ENCODE results near the gene ETV1. TPM values are rescaled to one million over a fixed set of nuclear protein-coding genes. Genes with fewer than 3 reads are reported as not detected.

Gene ETV1
- total RNA-seq, 2 donors from 2014 or later = 6.1 to 9.2 TPM

GRCh38 chr7:13880789-13881188, 108.7 kb downstream of the ETV1 start:
- intact Hi-C loops (cut with DNase I) = no loop called here
- H3K4me1 ChIP-seq (replicated peaks) = no peaks in the 10 kb centered on the region
- no peak for DNase-seq (ENCODE audit: low spot score)
- no peaks in the 10 kb centered on the region for H3K9me3 ChIP-seq
- no peaks in the 10 kb centered on the region for H3K27me3 ChIP-seq (replicated peaks; ENCODE audit: insufficient read depth)
- no peak for TF ChIP-seq POLR2AphosphoS5 (IDR thresholded peaks at IDR 0.05)
- no peak for TF ChIP-seq POLR2A (IDR thresholded peaks at IDR 0.05)
- TF ChIP-seq, protein P1, sequence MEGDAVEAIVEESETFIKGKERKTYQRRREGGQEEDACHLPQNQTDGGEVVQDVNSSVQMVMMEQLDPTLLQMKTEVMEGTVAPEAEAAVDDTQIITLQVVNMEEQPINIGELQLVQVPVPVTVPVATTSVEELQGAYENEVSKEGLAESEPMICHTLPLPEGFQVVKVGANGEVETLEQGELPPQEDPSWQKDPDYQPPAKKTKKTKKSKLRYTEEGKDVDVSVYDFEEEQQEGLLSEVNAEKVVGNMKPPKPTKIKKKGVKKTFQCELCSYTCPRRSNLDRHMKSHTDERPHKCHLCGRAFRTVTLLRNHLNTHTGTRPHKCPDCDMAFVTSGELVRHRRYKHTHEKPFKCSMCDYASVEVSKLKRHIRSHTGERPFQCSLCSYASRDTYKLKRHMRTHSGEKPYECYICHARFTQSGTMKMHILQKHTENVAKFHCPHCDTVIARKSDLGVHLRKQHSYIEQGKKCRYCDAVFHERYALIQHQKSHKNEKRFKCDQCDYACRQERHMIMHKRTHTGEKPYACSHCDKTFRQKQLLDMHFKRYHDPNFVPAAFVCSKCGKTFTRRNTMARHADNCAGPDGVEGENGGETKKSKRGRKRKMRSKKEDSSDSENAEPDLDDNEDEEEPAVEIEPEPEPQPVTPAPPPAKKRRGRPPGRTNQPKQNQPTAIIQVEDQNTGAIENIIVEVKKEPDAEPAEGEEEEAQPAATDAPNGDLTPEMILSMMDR (IDR thresholded peaks at IDR 0.05) = no peak
- WGBS = 58% methylated on average over 2 of the region's 2 CpGs
- no peak overlapping the region for H3K4me3 ChIP-seq
- H3K27ac ChIP-seq = no peak overlapping the region
- no peaks in the 10 kb centered on the region for H3K36me3 ChIP-seq

DNA sequence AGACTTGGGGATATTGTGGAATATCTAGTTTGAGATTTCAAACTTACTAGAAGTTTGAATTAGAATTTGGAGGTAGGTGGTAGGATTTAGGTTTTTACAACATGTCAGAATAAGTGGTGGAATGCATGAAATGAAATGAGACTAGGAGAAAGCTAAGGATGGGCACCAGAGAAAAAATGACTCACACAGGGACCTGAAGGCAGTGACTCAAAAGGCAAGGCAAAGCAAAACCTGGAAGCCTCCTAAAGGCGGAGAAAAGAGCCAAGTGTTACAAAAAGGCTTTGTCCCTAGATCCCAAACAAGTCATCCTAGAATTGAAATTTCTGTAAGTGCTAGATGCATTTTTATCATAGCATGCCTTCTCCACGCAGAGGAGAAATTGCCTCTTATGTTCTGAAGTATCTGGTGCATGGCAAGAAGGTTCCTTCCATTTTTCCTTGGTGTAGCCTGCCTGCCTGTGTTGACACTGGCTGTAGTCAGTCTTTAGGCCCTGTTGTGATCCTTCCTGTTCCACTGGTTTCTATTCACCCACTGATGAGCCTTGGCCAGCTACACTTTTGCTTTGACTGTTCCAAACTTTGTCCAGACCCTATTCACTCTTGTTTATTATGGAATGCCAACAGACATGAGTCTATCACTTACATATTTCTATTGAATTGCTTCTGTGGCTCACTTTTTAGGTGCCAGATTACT, 109.3 kb downstream of the ETV1 start:
- Histone ChIP-seq H3K27me3 (replicated peaks; ENCODE audit: insufficient read depth) (no peaks in the 10 kb centered on the region), H3K27ac (peak overlapping the region in 1 of 2 donors; percentile 18), H3K4me3 (no peak overlapping the region), H3K4me1 (replicated peaks) (peaks cover 2% of the 10 kb centered on the region), H3K36me3 (no peaks in the 10 kb centered on the region), H3K9me3 (no peaks in the 10 kb centered on the region)
- intact Hi-C loops (cut with DNase I) = no loop called here
- DNase-seq (ENCODE audit: low spot score) = peak; percentile 46
- 90% methylated on average over 2 of the region's 2 CpGs for WGBS
- peak; percentile 49 for TF ChIP-seq POLR2AphosphoS5 (IDR thresholded peaks at IDR 0.05)
- no peak for TF ChIP-seq POLR2A (IDR thresholded peaks at IDR 0.05)
- TF ChIP-seq, protein P1 (IDR thresholded peaks at IDR 0.05) = no peak

- no peak overlapping the region for H3K4me3 ChIP-seq
- TF ChIP-seq POLR2AphosphoS5 (IDR thresholded peaks at IDR 0.05) (no peak), POLR2A (IDR thresholded peaks at IDR 0.05) (no peak)
- TF ChIP-seq, protein P1 (IDR thresholded peaks at IDR 0.05) = no peak
- intact Hi-C loops (cut with DNase I) = no loop called here
- H3K4me1 ChIP-seq (replicated peaks) = peaks cover 5% of the 10 kb centered on the region
- no peak for DNase-seq (ENCODE audit: low spot score)
- no peak overlapping the region for H3K27ac ChIP-seq
- H3K27me3 ChIP-seq (replicated peaks; ENCODE audit: insufficient read depth) = no peaks in the 10 kb centered on the region
- H3K36me3 ChIP-seq = no peaks in the 10 kb centered on the region
- H3K9me3 ChIP-seq = no peaks in the 10 kb centered on the region
Measured at GRCh38 chr7:13879143-13879542, 110.3 kb downstream of the ETV1 start.

GRCh38 chr7:13878154-13878553, 111.3 kb downstream of the ETV1 start:
- no peak for TF ChIP-seq POLR2A (IDR thresholded peaks at IDR 0.05)
- TF ChIP-seq, protein P1 (IDR thresholded peaks at IDR 0.05) = no peak
- no peak for TF ChIP-seq POLR2AphosphoS5 (IDR thresholded peaks at IDR 0.05)
- Histone ChIP-seq H3K27me3 (replicated peaks; ENCODE audit: insufficient read depth) (no peaks in the 10 kb centered on the region), H3K4me3 (no peak overlapping the region), H3K9me3 (no peaks in the 10 kb centered on the region), H3K27ac (no peak overlapping the region), H3K4me1 (replicated peaks) (peaks cover 5% of the 10 kb centered on the region), H3K36me3 (no peaks in the 10 kb centered on the region)
- intact Hi-C loops (cut with DNase I) = no loop called here
- no peak for DNase-seq (ENCODE audit: low spot score)

DNA sequence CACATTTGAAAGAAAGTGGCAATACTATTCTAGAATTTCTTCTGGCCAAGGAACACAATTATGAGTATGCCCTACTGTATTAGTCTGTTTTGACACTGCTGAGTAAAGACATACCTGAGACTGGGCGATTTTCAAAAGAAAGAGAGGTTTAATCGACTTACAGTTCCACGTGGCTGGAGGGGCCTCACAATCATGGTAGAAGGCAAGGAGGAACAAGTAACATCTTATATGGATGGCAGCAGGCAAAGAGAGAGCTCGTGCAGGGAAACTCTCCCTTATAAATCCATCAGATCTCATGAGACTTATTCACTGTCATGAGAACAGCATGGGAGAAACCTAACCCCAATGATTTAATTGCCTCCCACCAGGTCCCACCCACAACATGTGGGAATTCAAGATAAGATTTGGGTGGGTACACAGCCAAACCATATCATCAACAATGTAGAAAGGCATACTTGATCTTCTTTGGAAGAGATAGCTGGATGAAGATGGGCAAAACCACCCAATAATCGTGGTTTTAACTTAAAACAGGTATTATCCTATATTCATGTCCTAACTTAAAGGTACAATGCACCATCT, 113.9 kb downstream of the ETV1 start:
- H3K27me3 ChIP-seq (replicated peaks; ENCODE audit: insufficient read depth) = no peaks in the 10 kb centered on the region
- H3K27ac ChIP-seq = no peak overlapping the region
- no peak overlapping the region for H3K4me3 ChIP-seq
- H3K9me3 ChIP-seq = no peaks in the 10 kb centered on the region
- no peak for DNase-seq (ENCODE audit: low spot score)
- intact Hi-C loops (cut with DNase I) = no loop called here
- 92% methylated on average over 5 of the region's 5 CpGs for WGBS
- TF ChIP-seq POLR2AphosphoS5 (IDR thresholded peaks at IDR 0.05) = no peak
- TF ChIP-seq POLR2A (IDR thresholded peaks at IDR 0.05) = no peak
- TF ChIP-seq, protein P1 (IDR thresholded peaks at IDR 0.05) = no peak
- peaks cover 5% of the 10 kb centered on the region for H3K4me1 ChIP-seq (replicated peaks)
- no peaks in the 10 kb centered on the region for H3K36me3 ChIP-seq
